ENCODE measurements around the gene DMRTB1.
A peak's percentile ranks its signal among the peaks of the same experiment; 100 is the strongest.

Gene DMRTB1

GRCh38 chr1:53500204-53501064 is 41.2 kb downstream of the DMRTB1 start:
- Histone ChIP-seq H3K27ac (ENCODE audit: extremely low read depth, low read depth, low read length) (no peak overlapping the region), H3K36me3 (ENCODE audit: control insufficient read depth in 2 of 2, insufficient read depth in 1 of 2, low read length in 2 of 2) (no peaks in the 10 kb centered on the region), H3K9me3 (ENCODE audit: control insufficient read depth, insufficient read depth, low read depth, low read length) (no peaks in the 10 kb centered on the region), H3K4me3 (ENCODE audit: low read depth, low read length) (no peak overlapping the region), H3K4me1 (ENCODE audit: control insufficient read depth, insufficient read depth, low read length) (no peaks in the 10 kb centered on the region)
- ChIA-PET POLR2A (no interaction called here), CTCF (interaction anchor here (0.6 kb wide), 1 partner anchor 88 kb away, joined by 3 read pairs; no protein-coding TSS in a partner anchor)
- TF ChIP-seq ZBTB8A (tag by site-specific recombination; IDR thresholded peaks at IDR 0.05) (peak; percentile 52; the same call in 1 of the 2 replicates), KLF8 (tag by site-specific recombination; IDR thresholded peaks at IDR 0.05) (no peak), ZIC2 (tag by site-specific recombination; IDR thresholded peaks at IDR 0.05) (peak; percentile 84), ZNF423 (tag by site-specific recombination; IDR thresholded peaks at IDR 0.05) (peak; percentile 85), GLIS1 (tag by site-specific recombination; IDR thresholded peaks at IDR 0.05) (peak; percentile 33)

- TF ChIP-seq ZBTB8A (tag by site-specific recombination; IDR thresholded peaks at IDR 0.05) (0 out of 2 replicates have a peak, but pooled peaks have one; percentile 61), ATF2 (tag by site-specific recombination; IDR thresholded peaks at IDR 0.05; ENCODE audit: low read depth) (no peak), ZNF341 (tag by site-specific recombination; IDR thresholded peaks at IDR 0.05; ENCODE audit: low read depth) (0 out of 2 replicates have a peak, but pooled peaks have one; percentile 20), ZIC2 (tag by site-specific recombination; IDR thresholded peaks at IDR 0.05) (no peak), CTCF (tag by site-specific recombination; IDR thresholded peaks at IDR 0.05) (0 out of 2 replicates have a peak, but pooled peaks have one; percentile 9)
- H3K9me3 ChIP-seq (ENCODE audit: control insufficient read depth, insufficient read depth, low read depth, low read length): no peaks in the 10 kb centered on the region
- H3K27ac ChIP-seq (ENCODE audit: extremely low read depth, low read depth, low read length): no peak overlapping the region
- no peak overlapping the region for H3K4me3 ChIP-seq (ENCODE audit: low read depth, low read length)
- POLR2A ChIA-PET: no interaction called here
- H3K36me3 ChIP-seq (ENCODE audit: control insufficient read depth in 2 of 2, insufficient read depth in 1 of 2, low read length in 2 of 2): no peaks in the 10 kb centered on the region
- H3K4me1 ChIP-seq (ENCODE audit: control insufficient read depth, insufficient read depth, low read length): no peaks in the 10 kb centered on the region
- CTCF ChIA-PET: no interaction called here
Measured at GRCh38 chr1:53501065-53502005, 42.1 kb downstream of the DMRTB1 start.

GRCh38 chr1:53502641-53503432 is 43.6 kb downstream of the DMRTB1 start:
- H3K4me3 ChIP-seq (ENCODE audit: low read depth, low read length): no peak overlapping the region
- no peaks in the 10 kb centered on the region for H3K4me1 ChIP-seq (ENCODE audit: control insufficient read depth, insufficient read depth, low read length)
- no peaks in the 10 kb centered on the region for H3K9me3 ChIP-seq (ENCODE audit: control insufficient read depth, insufficient read depth, low read depth, low read length)
- no peak overlapping the region for H3K27ac ChIP-seq (ENCODE audit: extremely low read depth, low read depth, low read length)
- ChIA-PET POLR2A (no interaction called here), CTCF (no interaction called here)
- no peaks in the 10 kb centered on the region for H3K36me3 ChIP-seq (ENCODE audit: control insufficient read depth in 2 of 2, insufficient read depth in 1 of 2, low read length in 2 of 2)
- TF ChIP-seq KLF7 (tag by site-specific recombination; IDR thresholded peaks at IDR 0.05; ENCODE audit: borderline replicate concordance): 0 out of 2 replicates have a peak, but pooled peaks have one; percentile 66
- TF ChIP-seq ZNF596 (tag by site-specific recombination; IDR thresholded peaks at IDR 0.05): peak; percentile 65
- no peak for TF ChIP-seq MYNN (tag by site-specific recombination; IDR thresholded peaks at IDR 0.05; ENCODE audit: borderline replicate concordance)
- TF ChIP-seq ZNF704 (tag by site-specific recombination; IDR thresholded peaks at IDR 0.05): no peak
- no peak for TF ChIP-seq ZNF148 (tag by site-specific recombination; IDR thresholded peaks at IDR 0.05; ENCODE audit: borderline replicate concordance)
- no peak for TF ChIP-seq ZNF830 (tag by site-specific recombination; IDR thresholded peaks at IDR 0.05; ENCODE audit: low read depth)
- TF ChIP-seq RBAK (tag by site-specific recombination; IDR thresholded peaks at IDR 0.05): no peak
- TF ChIP-seq SETDB1 (IDR thresholded peaks at IDR 0.05; ENCODE audit: insufficient read length, low read length): no peak
- TF ChIP-seq ZNF555 (tag by site-specific recombination; conservative IDR thresholded peaks at IDR 0.05): no peak
- no peak for TF ChIP-seq ZNF146 (tag by site-specific recombination; IDR thresholded peaks at IDR 0.05)
- TF ChIP-seq KLF9 (tag by site-specific recombination; IDR thresholded peaks at IDR 0.05; ENCODE audit: low read depth): peak; percentile 50
- TF ChIP-seq ZNF76 (tag by site-specific recombination; IDR thresholded peaks at IDR 0.05; ENCODE audit: borderline replicate concordance, low read depth): no peak
